Muscle of arm (tissue), 12 donors: ENCODE data around the gene ACOT4. TPM values are rescaled to one million over a fixed set of nuclear protein-coding genes. Genes with fewer than 3 reads are reported as not detected.
"Not testable (repeated sequence)": the region's sequence is repeated elsewhere in the genome, so short reads cannot be mapped to it uniquely, and the experiment has no call there.

ENCODE experiments used
- DNase-seq: peaks from one replicate; pipeline ENCODE4 v3.0.0-alpha.2; 2013
- polyA plus RNA-seq, 12 donors: library from polyadenylated mRNA; unstranded; fragments of 120-200 nt; gene quantifications; one replicate each; pipeline ENCODE4 v1.2.1, GENCODE V29; 2013; ENCODE audit not compliant: insufficient read length in 12 of 12

ACOT4 gene
- polyA plus RNA-seq, 12 donors = 0.16 to 0.51 (median 0.33) TPM; not detected in 2

- DNase-seq = not testable (repeated sequence)
Observed at GRCh38 chr14:73574251-73574650, 17.4 kb upstream of the ACOT4 start.

- no peak for DNase-seq
Observed at GRCh38 chr14:73576391-73576790, 15.3 kb upstream of the ACOT4 start.

- not testable (repeated sequence) for DNase-seq
Observed at GRCh38 chr14:73577214-73577613, 14.5 kb upstream of the ACOT4 start.

- DNase-seq = not testable (repeated sequence)
Observed at GRCh38 chr14:73582102-73582979, 9.3 kb upstream of the ACOT4 start.

GRCh38 chr14:73588695-73589094 is 3.0 kb upstream of the ACOT4 start:
- no peak for DNase-seq

GRCh38 chr14:73589116-73589515 is 2.6 kb upstream of the ACOT4 start:
- DNase-seq = no peak

GRCh38 chr14:73590673-73591004 is 1.0 kb upstream of the ACOT4 start:
- not testable (repeated sequence) for DNase-seq

GRCh38 chr14:73594491-73594890 is 2.8 kb downstream of the ACOT4 start:
- no peak for DNase-seq

- DNase-seq = no peak
Observed at GRCh38 chr14:73599499-73599898, 7.8 kb downstream of the ACOT4 start.

GRCh38 chr14:73602994-73603393 is 11.3 kb downstream of the ACOT4 start:
- DNase-seq = no peak

- DNase-seq = no peak
Observed at GRCh38 chr14:73606271-73606670, 14.6 kb downstream of the ACOT4 start.

GRCh38 chr14:73607241-73607640 is 15.6 kb downstream of the ACOT4 start:
- no peak for DNase-seq

- no peak for DNase-seq
Observed at GRCh38 chr14:73610687-73611086, 19.0 kb downstream of the ACOT4 start.

GRCh38 chr14:73612339-73613045 is 20.8 kb downstream of the ACOT4 start, which contains the start of gene ACOT6:
ACOT6 (plus strand) TSS chr14:73612517; CDS start chr14:73612572, 55 bp downstream.
- DNase-seq = peak; percentile 71

- DNase-seq = no peak
Observed at GRCh38 chr14:73613046-73613383, 21.3 kb downstream of the ACOT4 start.

GRCh38 chr14:73613419-73613963 is 21.8 kb downstream of the ACOT4 start:
- no peak for DNase-seq

- DNase-seq = no peak
Observed at GRCh38 chr14:73616831-73617230, 25.2 kb downstream of the ACOT4 start.

- no peak for DNase-seq
Observed at GRCh38 chr14:73619524-73619923, 27.9 kb downstream of the ACOT4 start.

GRCh38 chr14:73620268-73620667 is 28.6 kb downstream of the ACOT4 start:
- DNase-seq = no peak

GRCh38 chr14:73623504-73624054 is 31.9 kb downstream of the ACOT4 start:
- DNase-seq = no peak

- DNase-seq = no peak
Observed at GRCh38 chr14:73625706-73626105, 34.0 kb downstream of the ACOT4 start.

GRCh38 chr14:73627151-73627558 is 35.5 kb downstream of the ACOT4 start:
- no peak for DNase-seq
